ENCODE results near the gene HP1BP3.

Gene HP1BP3

DNA sequence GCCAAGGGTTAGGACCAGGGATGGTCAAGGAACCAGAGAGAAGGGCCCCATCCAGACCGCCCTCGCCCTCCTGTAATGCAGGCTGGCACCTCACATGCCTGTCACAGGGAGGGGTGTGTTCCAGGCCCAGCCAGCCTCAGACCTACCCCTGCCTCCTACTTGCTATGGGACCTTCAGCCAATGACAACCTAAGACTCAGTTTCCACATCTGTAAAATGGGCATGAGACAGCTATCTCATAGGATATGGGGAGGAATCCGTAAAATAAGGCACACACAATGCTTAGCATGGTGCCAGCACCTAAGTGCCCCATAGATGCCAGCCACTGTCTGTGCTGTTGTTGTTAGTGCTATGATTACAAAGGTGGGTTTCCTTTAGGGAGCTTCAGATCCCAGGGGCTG is 77.2 kb downstream of the HP1BP3 start:
- no peak for DNase-seq

DNA sequence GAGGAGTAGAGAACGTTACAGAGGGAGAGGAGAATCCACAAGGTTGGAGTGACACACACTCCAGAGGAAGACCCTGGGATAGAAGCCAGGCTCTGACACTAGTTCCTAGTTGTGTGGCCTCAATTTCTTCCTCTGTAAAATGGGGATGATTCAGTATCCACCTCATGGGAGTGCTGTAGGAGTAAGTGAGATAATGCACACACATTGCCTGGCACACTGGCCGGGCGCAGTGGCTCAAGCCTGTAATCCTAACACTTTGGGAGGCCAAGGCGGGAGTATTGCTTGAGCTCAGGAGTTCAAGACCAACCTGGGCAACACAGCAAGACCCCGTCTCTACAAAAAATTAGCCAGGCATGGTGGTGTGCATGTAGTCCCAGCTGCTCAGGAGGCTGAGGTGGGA is 78.2 kb downstream of the HP1BP3 start:
- DNase-seq = no peak

DNA sequence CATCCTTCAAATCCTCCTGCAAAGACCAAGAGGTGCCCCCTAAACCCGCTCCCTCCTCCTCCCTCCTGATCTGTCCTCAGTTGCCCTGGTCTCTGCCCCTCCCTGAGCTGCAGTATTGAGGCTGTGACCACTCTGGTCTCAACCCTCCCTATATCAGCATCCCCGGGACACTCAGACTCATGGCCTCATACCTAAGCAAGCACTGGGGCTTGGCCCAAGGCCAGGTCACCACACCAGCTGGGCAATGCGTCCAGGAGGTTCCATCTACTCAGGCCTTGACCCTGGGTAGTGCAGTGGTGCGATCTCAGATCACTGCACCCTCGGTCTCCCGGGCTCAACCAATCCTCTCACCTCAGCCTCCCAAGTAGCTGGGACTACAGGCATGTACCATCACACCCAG is 79.0 kb downstream of the HP1BP3 start:
- no peak for DNase-seq

DNA sequence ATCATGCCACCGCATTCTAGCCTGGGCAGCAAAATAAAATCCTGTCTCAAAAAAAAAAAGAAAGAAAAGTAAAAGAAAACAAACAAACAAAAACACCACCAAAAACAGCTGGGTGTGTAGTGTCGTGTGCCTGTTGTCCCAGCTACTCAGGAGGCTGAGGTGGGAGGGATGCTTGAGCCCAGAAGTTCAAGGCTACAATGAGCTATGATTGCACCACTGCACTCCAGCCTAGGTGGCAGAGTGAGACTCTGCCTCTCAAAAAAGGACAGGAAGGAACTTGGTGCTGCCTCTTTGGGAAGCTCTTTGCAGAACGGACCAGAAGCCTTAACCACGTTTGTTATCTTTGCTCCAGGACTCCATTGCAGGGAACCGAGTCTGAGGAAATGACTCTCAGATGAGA is 80.3 kb downstream of the HP1BP3 start:
- no peak for DNase-seq

DNA sequence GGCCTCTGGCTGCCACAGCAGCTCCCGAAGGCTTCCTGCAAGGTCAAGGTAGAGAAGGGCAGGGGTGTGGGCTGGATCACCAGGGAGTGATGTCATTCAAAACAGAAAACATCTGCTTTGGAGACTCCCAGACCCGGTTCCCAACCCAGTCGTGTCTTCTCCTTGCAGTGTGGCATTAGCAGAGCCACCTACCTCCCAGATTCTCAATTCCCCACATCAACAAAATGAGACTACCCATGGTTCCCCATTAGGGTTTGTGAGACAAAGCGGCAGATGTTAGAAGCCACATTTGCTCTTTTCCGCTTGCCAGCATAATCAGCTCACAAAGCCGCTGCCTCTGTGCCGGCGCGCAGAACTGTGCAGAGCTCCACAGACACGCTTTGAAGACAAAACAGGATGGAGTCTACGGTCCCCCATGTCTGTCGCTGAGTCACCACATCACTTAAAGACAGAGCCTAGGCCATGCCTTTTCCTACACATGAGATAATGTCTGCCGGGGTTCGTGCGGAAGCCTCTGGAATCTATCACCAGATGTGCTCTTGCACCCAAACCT is 81.8 kb downstream of the HP1BP3 start:
- DNase-seq = no peak

DNA sequence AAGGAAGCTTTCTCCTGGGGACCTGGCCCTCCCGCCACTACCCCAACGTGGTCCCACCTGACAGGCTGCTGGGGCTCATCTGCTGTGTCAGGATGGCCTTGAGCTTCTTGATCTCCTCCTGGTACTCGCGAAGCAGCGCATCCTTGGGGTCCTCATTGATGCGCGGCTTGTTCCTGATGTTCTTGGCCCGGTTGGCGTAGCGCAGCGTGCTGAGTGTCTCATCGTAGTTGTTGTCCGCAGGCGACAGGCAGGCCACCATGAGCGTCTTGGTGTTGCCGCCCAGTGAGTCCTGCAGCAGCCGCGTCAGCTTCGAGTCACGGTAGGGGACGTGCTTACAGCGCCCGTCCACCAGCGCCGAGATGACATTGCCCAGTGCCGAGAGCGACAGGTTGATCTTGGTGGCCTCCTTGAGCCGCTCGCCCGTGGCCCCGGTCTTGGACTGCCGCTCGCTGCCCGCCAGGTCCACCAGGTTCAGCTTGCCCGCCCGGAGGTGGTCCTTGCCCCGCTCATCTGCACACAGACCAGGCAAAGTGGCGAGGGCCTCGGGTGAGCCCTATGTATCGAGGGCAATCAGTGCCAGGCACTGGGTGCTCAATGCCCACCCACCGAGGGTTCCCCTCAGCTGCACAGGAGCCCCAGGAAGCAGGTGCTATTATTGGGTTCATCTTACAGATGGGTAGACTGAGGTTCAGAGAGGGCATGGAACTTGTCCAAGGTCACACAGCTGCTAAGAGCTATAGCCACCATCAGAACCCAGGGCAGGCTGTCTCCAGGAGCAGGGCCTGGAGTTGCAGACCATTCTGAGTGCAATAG is 82.5 kb downstream of the HP1BP3 start:
- no peak for DNase-seq

DNA sequence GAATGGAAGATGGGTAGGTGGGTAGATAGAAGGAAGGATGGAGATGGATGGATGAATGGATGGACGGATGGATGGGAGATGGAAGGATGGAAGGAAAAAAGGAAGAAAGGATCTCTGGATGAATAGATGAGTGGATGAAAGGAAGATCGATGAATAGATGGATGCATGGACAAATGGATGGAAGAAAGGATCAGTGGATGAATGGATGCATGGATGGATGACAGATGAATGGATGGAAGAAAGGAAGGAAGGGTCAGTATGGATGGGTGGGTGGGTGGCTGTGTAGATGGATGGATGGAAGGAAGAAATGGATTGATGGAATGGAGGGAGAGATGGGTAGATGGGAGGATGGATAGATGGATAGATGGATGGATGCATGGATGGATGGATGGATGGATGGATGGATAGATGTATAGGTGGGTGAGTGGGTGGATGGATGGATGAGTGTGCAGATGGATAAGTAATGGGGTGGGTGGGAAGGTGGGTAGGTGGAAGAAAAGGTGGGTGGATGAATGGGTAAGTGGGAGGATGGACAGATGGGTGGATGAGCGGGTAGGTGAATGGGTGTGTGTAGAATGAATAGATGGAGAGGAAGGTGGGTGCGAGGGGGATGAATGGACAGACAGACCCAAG is 83.9 kb downstream of the HP1BP3 start:
- no peak for DNase-seq

DNA sequence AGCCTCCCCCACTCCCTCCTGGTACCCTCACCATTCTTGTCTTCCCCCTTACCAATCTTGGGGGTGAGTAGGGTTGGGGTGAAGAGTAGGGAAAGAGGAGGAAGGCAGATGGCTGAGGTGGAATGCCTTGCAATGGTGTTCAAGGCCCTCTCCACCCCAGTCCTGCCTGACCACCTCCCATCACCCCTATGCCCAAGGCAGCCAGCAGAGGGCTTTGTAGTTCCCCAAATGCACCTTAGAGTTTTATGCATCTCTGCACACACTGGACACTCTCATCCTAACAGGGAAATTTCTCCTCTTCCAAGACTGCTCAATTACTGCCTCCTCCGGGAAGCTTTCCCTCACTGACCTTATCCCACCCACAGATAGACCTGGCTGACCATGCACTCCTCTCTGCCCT is 84.7 kb downstream of the HP1BP3 start:
- DNase-seq = peak; percentile 33

DNA sequence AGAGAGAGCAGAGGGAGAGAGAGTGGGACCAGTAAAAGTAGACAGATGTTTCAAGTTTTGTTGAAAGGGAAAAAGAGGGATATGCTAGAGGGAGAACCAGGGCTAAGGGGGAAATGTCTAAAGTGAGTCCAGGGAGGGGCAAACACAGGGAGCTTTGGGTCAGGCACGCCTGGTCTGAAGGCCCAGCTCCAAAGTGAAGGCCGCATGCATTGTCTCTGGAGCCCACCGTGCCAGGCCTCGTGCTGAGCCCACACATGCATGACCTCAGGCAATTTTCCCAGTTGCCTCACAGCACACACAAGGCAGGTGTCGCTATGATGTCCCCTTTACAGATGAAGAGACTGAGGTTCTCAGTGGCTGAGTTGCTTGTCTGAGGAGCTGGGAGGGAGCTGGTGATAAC is 85.3 kb downstream of the HP1BP3 start:
- no peak for DNase-seq

DNA sequence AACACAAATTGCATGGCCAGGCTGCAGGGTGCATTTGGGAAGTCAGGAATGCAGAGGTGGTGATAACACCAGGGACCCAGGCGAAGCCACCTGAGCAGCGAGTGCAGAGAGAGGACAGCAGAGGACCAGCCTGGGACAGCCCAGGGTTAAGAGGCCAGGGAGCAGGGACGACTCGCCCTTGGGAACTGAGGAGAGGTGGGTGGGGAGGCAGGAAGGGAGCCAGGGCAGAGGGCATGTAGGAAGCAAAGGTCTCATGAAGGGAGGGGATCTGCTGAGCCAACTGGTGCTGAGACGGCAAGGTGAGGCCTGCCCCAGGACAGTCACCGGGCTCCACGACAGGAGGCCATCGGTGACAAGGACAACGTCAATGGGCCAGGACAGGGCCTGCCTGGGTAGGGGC is 85.7 kb downstream of the HP1BP3 start:
- no peak for DNase-seq

DNA sequence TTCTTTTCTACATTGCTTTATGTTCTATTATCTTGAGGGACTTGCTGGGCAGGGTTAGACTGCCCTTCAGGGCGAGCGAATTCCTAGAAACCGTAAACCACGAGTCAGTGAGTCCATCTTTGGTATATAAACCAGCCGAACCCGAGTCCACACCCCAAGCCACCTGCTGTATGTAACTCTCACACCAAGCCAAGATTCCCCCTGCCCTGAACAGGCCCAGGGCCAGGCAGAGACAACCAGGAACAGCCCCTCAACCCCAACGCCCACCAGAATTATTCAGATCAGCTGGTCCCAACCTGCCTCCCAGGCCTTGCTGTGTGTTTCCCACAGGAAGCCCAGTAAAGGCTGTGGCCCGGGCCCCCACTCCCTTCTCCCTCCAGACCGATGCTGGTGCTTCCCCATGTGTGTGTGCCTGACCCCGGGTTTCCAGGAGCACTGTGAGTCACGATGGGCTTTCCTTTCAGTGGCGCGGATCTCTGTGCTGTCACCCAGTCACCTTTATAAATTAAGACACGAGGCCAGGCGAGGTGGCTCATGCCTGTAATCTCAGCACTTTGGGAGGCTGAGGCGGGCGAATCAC is 86.4 kb downstream of the HP1BP3 start:
- no peak for DNase-seq

DNA sequence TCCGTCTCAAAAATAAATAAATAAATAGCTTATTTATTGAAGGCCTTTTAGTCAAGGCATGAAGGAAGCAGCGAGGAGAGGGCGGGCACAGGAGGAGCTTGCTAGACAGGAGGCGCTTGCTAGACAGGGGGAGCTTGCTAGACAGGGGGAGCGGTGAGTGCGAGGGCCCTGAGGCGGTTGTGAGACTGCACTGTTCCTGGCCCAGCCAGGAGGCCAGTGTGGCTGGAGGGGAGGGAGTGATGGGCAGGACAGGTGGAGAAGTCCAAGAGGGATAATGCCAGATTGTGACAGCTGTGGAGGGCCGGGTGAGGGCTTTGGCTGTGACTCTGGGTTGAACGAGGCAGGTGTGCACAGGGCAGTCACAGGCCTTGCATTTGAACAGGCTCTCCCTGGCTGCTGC is 87.5 kb downstream of the HP1BP3 start:
- no peak for DNase-seq

DNA sequence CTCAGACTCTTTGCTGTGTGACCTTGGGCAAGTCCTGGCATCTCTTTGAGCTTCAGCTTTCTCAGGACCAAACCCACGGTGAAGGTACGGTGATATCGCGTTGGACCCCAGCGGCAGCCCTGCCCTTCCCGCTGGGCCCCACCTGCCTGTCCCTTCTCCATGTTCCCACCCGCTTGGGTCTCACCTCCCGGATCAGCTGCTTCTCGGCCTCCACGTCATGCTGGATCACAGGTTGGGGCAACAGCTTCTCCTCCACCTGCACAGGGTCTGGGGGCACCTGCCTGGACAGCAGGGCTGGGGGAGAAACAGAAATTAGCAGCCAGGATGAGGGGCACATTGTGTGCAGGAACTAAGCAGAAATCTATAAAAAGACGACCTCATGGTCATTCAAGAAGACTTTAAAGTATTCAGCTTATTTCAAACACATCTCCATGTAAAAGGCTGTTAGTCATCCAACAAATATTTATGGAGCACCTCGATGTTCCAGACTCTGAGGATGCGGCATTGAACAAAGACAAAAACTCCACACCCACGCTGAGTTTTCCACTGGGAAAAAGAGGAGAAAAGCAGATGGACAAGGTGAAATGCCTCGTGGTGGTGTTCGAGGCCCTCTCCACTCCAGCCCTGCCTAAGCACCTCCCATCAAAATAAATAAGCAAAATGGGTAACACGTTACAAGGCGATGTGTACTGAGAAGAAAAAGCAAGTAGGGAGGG is 88.8 kb downstream of the HP1BP3 start:
- no peak for DNase-seq

DNA sequence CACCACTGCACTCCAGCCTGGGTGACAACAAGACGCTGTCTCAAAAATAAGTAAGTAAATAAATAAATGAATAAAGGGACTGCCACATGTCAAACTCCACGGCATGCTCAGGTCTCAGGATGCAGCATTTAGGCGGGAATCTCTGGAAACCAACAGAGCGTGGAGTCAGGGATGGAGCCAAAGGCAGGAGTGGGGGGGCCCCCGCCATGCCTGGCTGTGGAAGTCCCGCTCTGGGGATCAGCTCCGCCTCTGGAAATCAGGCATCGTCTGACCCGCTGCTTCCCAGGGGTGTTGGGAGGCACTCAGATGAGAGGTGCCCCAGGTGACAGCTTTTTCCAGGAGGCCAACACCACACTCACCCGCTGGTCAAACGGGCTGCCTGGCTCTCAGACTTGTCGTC is 89.5 kb downstream of the HP1BP3 start:
- no peak for DNase-seq

DNA sequence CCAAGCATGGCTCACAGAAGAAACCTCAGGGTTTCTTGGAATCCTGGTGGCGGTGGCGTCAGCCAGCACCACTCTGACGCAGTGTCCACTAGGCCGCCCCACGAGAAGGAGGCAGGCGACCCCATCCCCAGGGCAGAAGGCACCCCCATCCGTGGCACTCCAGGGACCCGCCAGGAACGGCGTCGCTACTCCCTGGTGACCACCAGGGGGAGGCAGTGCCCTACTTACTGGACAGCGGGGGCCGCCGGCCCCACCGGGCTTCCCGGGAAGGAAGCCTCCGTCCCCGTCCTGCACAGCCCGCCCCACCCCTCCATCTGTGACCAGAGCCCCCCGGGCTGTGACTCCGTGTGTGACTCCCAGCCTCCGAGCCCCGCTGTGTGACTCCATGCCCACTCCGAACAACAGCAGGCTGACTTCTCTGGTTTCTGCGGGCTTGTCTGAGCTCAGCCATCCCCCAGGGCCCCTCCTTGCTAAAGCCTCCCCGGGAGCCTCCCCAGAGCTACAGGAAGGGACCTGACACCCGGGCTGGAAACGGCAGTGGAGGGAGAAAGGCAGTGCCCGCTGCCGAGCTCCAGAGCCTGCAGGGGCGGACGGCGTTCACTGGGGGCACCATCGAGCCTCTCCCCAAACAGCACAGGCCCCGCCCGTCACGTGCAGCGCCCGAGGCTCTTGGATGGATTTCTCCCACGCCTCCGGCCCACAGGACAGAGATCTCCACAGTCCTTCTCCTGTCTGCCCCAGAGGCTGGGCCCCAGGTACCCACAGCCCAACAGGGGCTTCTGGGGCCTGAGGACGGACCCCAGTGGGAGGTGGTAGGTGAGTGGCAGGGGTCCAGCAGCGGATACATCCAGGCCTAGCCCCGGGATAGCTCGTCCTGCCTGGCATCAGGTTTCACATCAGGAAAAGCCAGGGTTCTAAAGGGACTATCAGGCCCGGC is 90.4 kb downstream of the HP1BP3 start:
- DNase-seq = peak; percentile 77

DNA sequence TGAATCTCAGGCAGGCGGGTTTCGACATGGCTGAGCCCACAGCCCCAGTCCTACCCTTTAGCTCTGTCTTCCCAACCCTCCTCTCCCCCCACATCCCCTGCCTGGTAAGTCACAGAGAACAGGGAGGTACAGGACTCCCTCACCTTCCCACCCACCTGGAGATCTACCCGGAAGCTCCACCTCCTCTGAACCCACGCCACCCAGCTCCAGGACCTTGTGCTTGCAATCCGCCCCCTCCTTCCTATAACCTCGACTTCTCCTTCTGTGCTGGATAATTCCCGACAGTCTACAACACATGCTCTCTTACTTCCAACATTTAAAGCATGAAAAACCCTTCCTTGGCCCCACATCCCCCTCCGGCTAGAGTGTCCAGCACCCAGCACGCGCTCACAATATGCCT is 91.6 kb downstream of the HP1BP3 start:
- DNase-seq = no peak

DNA sequence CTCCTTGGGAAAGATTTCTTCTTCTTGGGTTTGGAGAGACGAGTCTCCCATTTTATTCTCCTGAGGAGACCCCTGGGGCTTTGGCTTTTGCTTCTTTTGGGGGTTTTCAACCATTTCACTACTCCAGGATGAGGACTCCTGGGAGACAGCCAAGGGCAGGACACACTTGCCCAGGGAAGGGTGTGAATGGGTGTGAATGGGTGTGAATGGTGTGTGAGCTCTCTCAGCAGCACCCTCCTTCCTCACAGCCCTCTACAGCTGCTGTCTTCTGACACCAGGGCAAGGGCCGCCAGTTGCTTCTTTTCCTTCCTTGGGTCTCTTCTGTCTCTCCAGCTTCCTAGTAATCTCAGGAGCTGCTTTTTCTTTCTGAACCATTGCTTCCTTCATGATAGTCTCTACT is 93.5 kb downstream of the HP1BP3 start:
- no peak for DNase-seq

Measured in 8988T (cell line).